HepG2 (cell line): ENCODE data around the gene ITPRIPL1. TPM values are rescaled to one million over a fixed set of nuclear protein-coding genes. Genes with fewer than 3 reads are reported as not detected.

ENCODE experiments used
- ATF4 ChIP-seq, 2 experiments: fragments of 450-650 bp in 1 of 2; sonication (generic) in 1 of 2; formaldehyde crosslinking; IDR thresholded peaks; 2 replicates each; pipeline versions ENCODE4 v1.5.0 to v1.8.0; 2020 to 2022; ENCODE audit warnings: mild to moderate bottlenecking in 1 of 2, missing genetic modification reagents in 1 of 2
- BCL6 ChIP-seq: IDR thresholded peaks from 2 replicates; pipeline ENCODE4 v1.6.1; 2016; ENCODE audit warnings: missing genetic modification reagents, missing compliant biosample characterization
- DNMT1 ChIP-seq: sonication (generic); formaldehyde crosslinking; IDR thresholded peaks from 2 replicates; pipeline ENCODE4 v1.5.1; 2020; ENCODE audit warnings: mild to moderate bottlenecking, missing genetic modification reagents
- MTA1 ChIP-seq: sonication (generic); formaldehyde crosslinking; IDR thresholded peaks from 2 replicates; pipeline ENCODE4 v1.4.0; 2020; ENCODE audit warnings: missing genetic modification reagents, mild to moderate bottlenecking, borderline replicate concordance
- TARDBP ChIP-seq: sonication (generic); formaldehyde crosslinking; IDR thresholded peaks from 2 replicates; pipeline ENCODE4 v1.8.0; 2022; ENCODE audit warnings: mild to moderate bottlenecking, missing genetic modification reagents
- ZNF234 ChIP-seq: sonication (generic); formaldehyde crosslinking; conservative IDR thresholded peaks from 2 replicates; pipeline ENCODE4 v1.5.1; 2020; ENCODE audit warnings: mild to moderate bottlenecking, missing genetic modification reagents
- ZNF280D ChIP-seq: sonication (generic); formaldehyde crosslinking; IDR thresholded peaks from 2 replicates; pipeline ENCODE4 v1.5.1; 2020; ENCODE audit warnings: mild to moderate bottlenecking, missing genetic modification reagents
- ZNF292 ChIP-seq: sonication (generic); formaldehyde crosslinking; IDR thresholded peaks from 2 replicates; pipeline ENCODE4 v1.8.1; 2022; ENCODE audit warnings: mild to moderate bottlenecking, low read depth, missing genetic modification reagents, borderline replicate concordance
- ZNF598 ChIP-seq: sonication (generic); formaldehyde crosslinking; IDR thresholded peaks from 2 replicates; pipeline ENCODE4 v1.5.1; 2020; ENCODE audit warnings: mild to moderate bottlenecking, missing genetic modification reagents, borderline replicate concordance
- ZNF619 ChIP-seq: sonication (generic); formaldehyde crosslinking; IDR thresholded peaks from 2 replicates; pipeline ENCODE4 v1.4.0; 2020; ENCODE audit warnings: mild to moderate bottlenecking, missing genetic modification reagents
- ZNF781 ChIP-seq: sonication (generic); formaldehyde crosslinking; IDR thresholded peaks from 2 replicates; pipeline ENCODE4 v1.5.1; 2020; ENCODE audit warnings: borderline replicate concordance, mild to moderate bottlenecking, missing genetic modification reagents; ENCODE audit errors: not compliant biosample characterization
- ZSCAN29 ChIP-seq: sonication (generic); formaldehyde crosslinking; conservative IDR thresholded peaks from 2 replicates; pipeline ENCODE4 v1.4.0; 2020; ENCODE audit warnings: mild to moderate bottlenecking, missing genetic modification reagents
- polyA plus RNA-seq, 8 experiments: library from polyadenylated mRNA; depleted of rRNA in 3 of 8; stranded (reverse) in 7 of 8; unstranded in 1 of 8; fragments of >200 nt; fragmentation: Illumina TruSeq in 4 of 8; extraction: Trizol in 4 of 8; gene quantifications; 2 replicates each; pipeline versions ENCODE4 v1.2.1 to v1.2.3, GENCODE V29; 2011 to 2016; ENCODE audit warnings: low read depth in 4 of 8, missing spikeins in 1 of 8, mixed read lengths in 1 of 8; ENCODE audit not compliant: insufficient read depth in 1 of 8
- total RNA-seq, 5 experiments: library from RNA; depleted of rRNA; stranded (reverse); fragments of >200 nt; fragmentation: Illumina TruSeq; extraction: Trizol; gene quantifications; 2 replicates each; pipeline ENCODE4 v1.2.3, GENCODE V29; 2016; ENCODE audit warnings: low read depth in 1 of 5
- TF ChIP-seq, protein P1 (sequence below): IDR thresholded peaks from 2 replicates; pipeline ENCODE4 v1.6.1; 2012; ENCODE audit warnings: low read length, improper control_type of control experiment
- TF ChIP-seq, protein P2 (sequence below): sonication (generic); formaldehyde crosslinking; IDR thresholded peaks from 2 replicates; pipeline ENCODE4 v1.4.0; 2020; ENCODE audit warnings: mild to moderate bottlenecking, missing genetic modification reagents
- TF ChIP-seq, protein P3 (sequence below): sonication (generic); formaldehyde crosslinking; IDR thresholded peaks from 2 replicates; pipeline ENCODE4 v1.5.1; 2020; ENCODE audit warnings: missing genetic modification reagents, mild to moderate bottlenecking, borderline replicate concordance

Gene ITPRIPL1
- total and polyA plus RNA-seq, 2 of the 13 experiments (the other 11 are each of a cell fraction or from before 2014, with no cell fraction given), result 4.3 to 11.7 TPM

DNA sequence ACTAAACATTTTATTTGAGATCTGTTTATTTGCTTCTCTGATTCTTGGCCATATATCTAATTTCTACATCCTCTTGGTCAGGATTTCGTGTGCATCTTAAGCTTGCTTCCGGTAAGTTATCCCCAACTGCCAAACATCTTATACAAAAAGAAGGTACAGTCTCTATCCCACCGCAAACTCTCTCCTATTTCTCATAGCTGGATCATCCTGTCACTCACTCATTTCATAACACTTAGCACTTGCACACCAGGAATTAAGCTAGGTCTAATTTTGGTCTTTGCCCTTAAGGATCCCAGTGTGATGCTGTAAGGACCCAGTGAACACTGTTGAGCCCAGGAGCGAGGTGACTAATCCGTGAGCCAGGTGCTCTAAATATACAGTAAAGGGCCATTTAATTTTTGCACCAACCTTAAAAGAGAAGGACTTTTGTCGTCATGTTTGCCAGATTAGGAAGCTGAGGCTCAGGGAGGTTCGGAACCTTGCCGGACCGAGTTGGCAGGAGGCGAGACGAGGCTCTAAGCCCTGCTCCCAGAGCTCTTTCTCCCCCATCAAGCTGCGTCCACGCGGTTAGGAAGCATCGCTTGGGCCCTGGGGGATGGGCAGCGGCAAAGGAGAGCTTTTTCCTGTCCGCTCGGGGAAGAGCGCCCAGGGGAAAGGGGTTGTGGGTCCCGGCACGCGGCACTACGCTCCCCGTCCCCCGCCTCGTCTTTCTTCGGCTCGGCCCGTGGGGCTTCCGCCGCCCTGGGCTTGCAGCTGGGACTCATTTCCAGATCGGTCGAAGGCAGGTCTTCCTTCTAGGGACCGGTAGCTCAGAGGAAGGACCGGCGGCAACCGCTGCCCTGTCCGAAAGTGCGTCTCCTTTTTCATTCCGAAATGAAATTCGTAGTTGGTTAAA is 4.1 kb upstream of the ITPRIPL1 start (continued):
- TF ChIP-seq ZNF280D, result 0 out of 2 replicates have a peak, but pooled peaks have one; percentile 44
- TF ChIP-seq, protein P1, sequence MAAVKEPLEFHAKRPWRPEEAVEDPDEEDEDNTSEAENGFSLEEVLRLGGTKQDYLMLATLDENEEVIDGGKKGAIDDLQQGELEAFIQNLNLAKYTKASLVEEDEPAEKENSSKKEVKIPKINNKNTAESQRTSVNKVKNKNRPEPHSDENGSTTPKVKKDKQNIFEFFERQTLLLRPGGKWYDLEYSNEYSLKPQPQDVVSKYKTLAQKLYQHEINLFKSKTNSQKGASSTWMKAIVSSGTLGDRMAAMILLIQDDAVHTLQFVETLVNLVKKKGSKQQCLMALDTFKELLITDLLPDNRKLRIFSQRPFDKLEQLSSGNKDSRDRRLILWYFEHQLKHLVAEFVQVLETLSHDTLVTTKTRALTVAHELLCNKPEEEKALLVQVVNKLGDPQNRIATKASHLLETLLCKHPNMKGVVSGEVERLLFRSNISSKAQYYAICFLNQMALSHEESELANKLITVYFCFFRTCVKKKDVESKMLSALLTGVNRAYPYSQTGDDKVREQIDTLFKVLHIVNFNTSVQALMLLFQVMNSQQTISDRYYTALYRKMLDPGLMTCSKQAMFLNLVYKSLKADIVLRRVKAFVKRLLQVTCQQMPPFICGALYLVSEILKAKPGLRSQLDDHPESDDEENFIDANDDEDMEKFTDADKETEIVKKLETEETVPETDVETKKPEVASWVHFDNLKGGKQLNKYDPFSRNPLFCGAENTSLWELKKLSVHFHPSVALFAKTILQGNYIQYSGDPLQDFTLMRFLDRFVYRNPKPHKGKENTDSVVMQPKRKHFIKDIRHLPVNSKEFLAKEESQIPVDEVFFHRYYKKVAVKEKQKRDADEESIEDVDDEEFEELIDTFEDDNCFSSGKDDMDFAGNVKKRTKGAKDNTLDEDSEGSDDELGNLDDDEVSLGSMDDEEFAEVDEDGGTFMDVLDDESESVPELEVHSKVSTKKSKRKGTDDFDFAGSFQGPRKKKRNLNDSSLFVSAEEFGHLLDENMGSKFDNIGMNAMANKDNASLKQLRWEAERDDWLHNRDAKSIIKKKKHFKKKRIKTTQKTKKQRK, result no peak
- no peak for TF ChIP-seq ATF4 (CRISPR knock-in tag; IDR thresholded peaks at IDR 0.05)
- no peak; the same call in none of the 2 replicates for TF ChIP-seq ZSCAN29
- TF ChIP-seq ZNF292 (CRISPR knock-in tag), result peak; percentile 53; the same call in 1 of the 2 replicates
- TF ChIP-seq ZNF234 (CRISPR knock-in tag), result 0 out of 2 replicates have a peak, but pooled peaks have one; percentile 79
- TF ChIP-seq DNMT1 (CRISPR knock-in tag), result peak; percentile 70; the same call in 1 of the 2 replicates
- TF ChIP-seq MTA1 (CRISPR knock-in tag), result peak; percentile 18; the same call in 1 of the 2 replicates
- TF ChIP-seq ZNF598, result no peak
- TF ChIP-seq, protein P2, sequence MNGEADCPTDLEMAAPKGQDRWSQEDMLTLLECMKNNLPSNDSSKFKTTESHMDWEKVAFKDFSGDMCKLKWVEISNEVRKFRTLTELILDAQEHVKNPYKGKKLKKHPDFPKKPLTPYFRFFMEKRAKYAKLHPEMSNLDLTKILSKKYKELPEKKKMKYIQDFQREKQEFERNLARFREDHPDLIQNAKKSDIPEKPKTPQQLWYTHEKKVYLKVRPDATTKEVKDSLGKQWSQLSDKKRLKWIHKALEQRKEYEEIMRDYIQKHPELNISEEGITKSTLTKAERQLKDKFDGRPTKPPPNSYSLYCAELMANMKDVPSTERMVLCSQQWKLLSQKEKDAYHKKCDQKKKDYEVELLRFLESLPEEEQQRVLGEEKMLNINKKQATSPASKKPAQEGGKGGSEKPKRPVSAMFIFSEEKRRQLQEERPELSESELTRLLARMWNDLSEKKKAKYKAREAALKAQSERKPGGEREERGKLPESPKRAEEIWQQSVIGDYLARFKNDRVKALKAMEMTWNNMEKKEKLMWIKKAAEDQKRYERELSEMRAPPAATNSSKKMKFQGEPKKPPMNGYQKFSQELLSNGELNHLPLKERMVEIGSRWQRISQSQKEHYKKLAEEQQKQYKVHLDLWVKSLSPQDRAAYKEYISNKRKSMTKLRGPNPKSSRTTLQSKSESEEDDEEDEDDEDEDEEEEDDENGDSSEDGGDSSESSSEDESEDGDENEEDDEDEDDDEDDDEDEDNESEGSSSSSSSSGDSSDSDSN (CRISPR knock-in tag), result peak; percentile 55
- 0 out of 2 replicates have a peak, but pooled peaks have one; percentile 36 for TF ChIP-seq TARDBP (CRISPR knock-in tag)
- TF ChIP-seq ZNF781 (CRISPR knock-in tag), result peak; percentile 68
- no peak; the same call in 1 of the 2 replicates for TF ChIP-seq ZNF619 (CRISPR knock-in tag)
- TF ChIP-seq, protein P3, sequence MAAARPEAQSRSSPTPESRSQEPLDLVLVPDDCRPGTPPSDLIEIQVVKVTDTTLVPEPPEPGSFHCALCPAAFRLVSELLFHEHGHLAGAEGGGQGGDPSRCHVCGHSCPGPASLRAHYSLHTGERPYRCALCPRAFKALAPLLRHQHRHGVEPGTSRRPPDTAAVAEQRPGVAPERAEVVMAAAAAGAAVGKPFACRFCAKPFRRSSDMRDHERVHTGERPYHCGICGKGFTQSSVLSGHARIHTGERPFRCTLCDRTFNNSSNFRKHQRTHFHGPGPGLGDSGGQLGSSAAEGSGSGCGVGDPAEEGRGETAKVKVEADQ (CRISPR knock-in tag), result peak; percentile 69; the same call in 1 of the 2 replicates
- 0 out of 2 replicates have a peak, but pooled peaks have one; percentile 16 for TF ChIP-seq BCL6 (CRISPR knock-in tag)
